ENCODE results near the gene RUFY3.

The RUFY3 gene

DNA sequence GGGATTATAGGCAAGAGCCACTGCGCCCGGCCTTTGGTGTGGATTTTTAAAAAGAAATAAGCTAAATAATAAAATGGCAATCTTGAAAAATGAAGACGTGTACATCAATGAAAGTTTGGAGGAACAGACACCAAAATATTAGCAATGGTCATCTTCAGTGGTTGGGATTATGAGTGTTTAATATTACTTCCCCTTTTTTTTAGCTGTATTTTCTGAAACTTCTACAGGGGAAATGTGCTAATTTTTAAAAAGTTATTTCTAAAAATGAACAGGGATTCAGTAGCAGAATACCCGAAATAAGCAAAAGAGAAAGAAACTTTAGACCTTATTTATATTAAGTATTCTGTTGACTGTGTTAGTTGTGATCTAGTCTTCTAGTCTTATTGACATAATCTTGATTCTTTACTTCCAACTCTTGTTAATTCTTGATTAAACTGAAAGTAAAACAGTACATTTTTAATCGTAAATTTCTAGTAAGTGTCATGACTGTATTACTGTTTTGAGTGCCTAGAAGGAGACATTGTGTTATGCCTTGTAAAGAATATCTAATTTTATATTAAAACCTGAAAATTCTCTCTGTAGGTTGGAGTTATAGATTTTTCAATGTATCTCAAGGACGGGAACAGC lies 51.3 kb downstream of the RUFY3 start:
- no peak for DNase-seq (ENCODE audit: low read depth in 2 of 2)

GRCh38 chr4:70778888-70779422 lies 57.2 kb downstream of the RUFY3 start:
- no peak for DNase-seq (ENCODE audit: low read depth in 2 of 2)

- DNase-seq (ENCODE audit: low read depth in 2 of 2), result no peak
These were observed 61.3 kb downstream of the RUFY3 start for GRCh38 chr4:70783096-70783495.

DNA sequence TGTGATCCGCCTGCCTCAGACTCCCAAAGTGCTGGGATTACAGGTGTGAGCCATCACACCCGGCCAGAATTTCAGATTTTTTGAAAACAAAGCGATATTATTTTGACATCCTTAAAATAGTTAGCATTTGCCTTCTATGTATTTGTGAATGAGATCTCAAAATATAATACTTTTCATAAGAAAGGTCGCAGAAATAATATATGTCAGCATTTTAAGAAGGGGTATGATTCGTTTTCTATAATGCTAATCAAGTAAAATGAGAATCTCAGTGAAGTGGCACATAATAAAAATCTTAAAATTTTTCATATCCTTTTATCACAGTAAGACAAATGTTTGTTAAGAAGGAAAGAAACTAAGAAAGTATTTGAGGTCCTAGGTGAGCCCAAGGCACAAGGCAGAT lies 65.7 kb downstream of the RUFY3 start:
- no peak for DNase-seq (ENCODE audit: low read depth in 2 of 2)

GRCh38 chr4:70788733-70789132 lies 67.0 kb downstream of the RUFY3 start:
- DNase-seq (ENCODE audit: low read depth in 2 of 2), result no peak

DNA sequence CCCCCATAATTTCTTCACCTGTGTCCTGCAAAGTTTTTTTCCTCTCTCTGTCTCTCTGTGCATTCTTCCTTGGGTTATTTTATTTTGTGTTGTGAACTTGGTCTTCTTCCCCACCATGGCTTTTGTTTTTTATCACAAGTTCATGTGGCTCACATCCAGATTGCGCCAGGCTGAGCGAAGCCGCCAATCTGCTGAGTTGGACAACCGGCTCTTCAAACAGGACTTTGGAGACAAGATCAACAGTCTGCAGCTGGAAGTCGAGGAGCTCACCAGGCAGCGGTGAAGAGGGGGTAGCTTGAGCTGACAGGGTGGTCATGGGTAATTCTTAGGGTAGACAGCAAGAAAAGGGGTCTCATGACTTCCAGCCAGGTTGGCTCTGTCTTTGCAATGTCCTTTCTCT lies 71.9 kb downstream of the RUFY3 start:
- no peak for DNase-seq (ENCODE audit: low read depth in 2 of 2)

- peak in 1 of 2 donors; percentile 4 for DNase-seq (ENCODE audit: low read depth in 2 of 2)
These were observed 79.6 kb downstream of the RUFY3 start for GRCh38 chr4:70801265-70801809.

- no peak for DNase-seq (ENCODE audit: low read depth in 2 of 2)
These were observed 81.3 kb downstream of the RUFY3 start for GRCh38 chr4:70802928-70803580.

GRCh38 chr4:70808151-70808550 lies 86.4 kb downstream of the RUFY3 start:
- DNase-seq (ENCODE audit: low read depth in 2 of 2), result no peak

DNA sequence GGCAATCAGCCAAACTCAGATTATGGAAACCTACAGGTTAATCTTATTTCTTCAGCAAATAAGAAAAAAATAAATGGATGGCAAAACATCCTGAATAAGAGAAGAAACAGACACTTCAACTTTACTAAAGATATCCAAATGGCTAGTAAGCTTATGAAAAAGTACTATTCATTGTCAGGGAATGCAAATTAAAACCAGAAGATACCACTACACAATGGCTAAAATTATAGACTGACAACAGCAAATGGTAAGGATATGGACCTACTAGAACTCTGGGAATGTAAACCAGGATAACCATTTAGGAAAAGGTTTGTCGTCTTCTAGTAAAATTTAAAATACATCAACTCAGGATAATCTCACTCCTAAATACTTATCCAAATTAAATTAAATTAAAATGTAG lies 93.6 kb downstream of the RUFY3 start:
- DNase-seq (ENCODE audit: low read depth in 2 of 2), result no peak

GRCh38 chr4:70816894-70817293 lies 95.1 kb downstream of the RUFY3 start:
- DNase-seq (ENCODE audit: low read depth in 2 of 2), result no peak

GRCh38 chr4:70818173-70818855 lies 96.5 kb downstream of the RUFY3 start:
- no peak for DNase-seq (ENCODE audit: low read depth in 2 of 2)

DNA sequence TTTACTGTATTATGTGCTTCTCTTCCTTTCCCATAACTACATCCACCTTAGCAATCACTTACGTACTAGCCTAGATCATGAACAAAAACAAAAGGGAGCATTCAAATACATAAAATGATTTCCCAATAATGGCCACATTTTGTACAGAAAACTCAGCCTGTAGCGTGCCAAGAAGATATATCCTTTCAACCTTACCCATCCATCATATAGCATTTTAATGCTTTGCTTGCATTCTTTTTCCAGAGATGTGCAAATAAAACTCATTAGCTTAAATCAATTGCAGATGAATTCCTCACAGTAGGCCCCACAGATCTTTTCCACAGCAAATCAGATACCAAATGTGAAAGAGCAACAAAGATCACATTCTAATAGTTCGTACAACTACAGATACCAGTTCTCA lies 97.2 kb downstream of the RUFY3 start:
- DNase-seq (ENCODE audit: low read depth in 2 of 2), result no peak

GRCh38 chr4:70829015-70829414 lies 107.3 kb downstream of the RUFY3 start:
- DNase-seq (ENCODE audit: low read depth in 2 of 2), result no peak

- DNase-seq (ENCODE audit: low read depth in 2 of 2), result no peak
These were observed 107.7 kb downstream of the RUFY3 start for GRCh38 chr4:70829492-70829891.

GRCh38 chr4:70830054-70830453 lies 108.3 kb downstream of the RUFY3 start:
- DNase-seq (ENCODE audit: low read depth in 2 of 2), result no peak

DNA sequence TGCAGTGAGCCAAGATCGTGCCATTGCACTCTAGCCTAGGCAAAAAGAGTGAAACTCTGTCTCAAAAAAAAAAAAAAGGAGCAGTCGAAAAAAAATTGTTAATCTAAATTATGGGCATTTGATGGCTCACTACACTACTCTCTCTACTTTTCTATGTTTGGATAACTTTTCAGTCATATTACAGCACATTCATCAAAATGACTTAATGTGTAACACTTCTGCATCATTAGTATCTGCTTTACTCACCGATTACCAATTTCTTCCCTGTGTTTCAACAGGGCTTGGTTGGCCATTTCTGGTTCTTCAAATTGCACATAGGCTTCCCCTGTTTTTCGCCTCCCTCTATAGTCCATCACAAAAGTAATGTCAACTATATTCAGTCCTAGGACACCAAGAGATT lies 109.5 kb downstream of the RUFY3 start:
- DNase-seq (ENCODE audit: low read depth in 2 of 2), result no peak

DNA sequence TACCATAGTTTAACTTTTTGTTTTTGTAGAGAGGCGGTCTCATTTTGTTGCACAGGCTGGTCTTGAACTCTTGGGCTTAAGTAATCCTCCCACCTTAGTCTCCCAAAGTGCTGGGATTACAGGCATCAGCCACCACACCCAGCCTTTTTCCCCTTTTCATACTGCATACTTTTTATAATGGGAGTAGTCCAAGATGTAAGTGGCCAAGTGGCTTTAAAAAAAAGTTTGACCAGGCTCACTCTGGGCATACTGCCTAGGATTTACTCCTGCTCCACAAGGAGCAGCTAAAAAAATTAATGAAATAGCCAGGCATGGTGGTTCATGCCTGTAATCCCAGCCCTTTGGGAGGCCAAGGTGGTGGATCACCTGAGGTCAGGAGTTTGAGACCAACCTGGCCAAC lies 111.9 kb downstream of the RUFY3 start:
- DNase-seq (ENCODE audit: low read depth in 2 of 2), result no peak

- no peak for DNase-seq (ENCODE audit: low read depth in 2 of 2)
These were observed 114.3 kb downstream of the RUFY3 start for GRCh38 chr4:70836081-70836480.

DNA sequence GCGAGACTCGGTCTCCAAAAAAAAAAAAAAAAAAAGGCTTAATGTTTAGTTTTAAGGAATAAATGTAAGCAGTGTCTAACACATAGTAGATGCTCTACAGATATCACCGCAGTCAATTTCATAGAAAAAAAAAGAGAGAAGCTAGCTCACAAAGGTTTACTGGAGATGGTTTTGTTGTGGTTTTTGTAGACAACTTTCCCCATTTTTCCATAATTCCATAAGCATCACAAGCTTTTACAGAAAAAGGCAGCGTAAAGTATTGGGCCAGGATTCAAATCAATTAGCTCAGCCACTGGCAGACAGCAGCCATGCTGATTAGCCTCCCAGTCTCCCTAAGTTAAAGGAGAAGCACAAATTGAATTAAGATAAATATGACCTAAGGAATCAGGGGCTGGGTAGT lies 116.4 kb downstream of the RUFY3 start:
- no peak for DNase-seq (ENCODE audit: low read depth in 2 of 2)

DNA sequence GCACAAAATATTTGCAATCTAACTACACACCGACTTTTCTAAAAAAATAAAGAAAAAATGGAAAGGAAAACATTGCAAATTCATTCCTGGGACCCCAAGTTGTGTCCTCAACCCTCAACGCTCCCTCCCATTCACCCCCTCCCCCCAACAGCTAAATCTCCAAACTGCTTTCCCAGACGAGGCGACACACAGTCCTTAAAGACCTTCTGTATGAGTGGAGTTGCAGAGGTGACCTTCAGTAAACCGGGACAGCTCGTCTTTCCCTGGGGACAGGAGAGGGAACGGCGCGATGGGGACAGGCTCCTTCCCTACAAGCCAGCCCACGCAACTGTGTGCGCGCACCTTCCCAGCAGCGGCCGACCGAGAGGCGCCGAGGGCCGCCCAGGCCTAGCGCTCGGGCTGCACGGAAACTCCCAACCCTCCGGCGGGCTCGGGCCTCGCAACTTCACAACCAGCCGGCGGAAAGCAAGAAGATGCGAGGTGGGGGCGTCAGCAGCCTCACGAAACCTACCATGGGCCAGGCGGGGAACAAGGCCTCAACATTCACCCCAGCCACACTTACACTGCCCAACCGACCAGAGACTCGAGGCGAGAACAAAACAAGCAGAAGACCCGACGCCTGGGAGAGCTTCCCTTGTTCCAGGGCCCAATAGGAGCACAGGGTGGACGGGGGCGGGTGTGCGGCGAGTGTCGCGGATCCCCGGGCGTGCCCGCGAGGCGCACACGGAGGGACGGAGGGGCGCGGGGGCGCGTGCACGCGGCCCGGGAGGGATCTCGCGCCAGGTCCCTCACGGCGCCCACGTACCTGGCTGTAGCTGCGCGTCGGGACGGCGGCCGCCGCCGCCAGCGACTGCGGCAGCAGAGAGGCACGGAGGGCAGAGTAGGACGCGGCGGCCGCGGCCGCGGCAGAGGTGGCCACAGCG lies 117.2 kb downstream of the RUFY3 start:
- peak; percentile 37 to 61 for DNase-seq (ENCODE audit: low read depth in 2 of 2)

All from stimulated activated CD4-positive, alpha-beta T cell treated with anti-CD3 and anti-CD28 coated beads, Interleukin-15, amount 100 ng/mL, for 48 hours (primary cell).